DND-41 (cell line): ENCODE measurements around the gene IQGAP2.

Experiments
- CTCF ChIP-seq: IDR thresholded peaks from 2 replicates; pipeline ENCODE4 v1.5.1; 2012; ENCODE audit warnings: borderline replicate concordance, low read length, moderate library complexity, mild to moderate bottlenecking; ENCODE audit not compliant: poor library complexity, severe bottlenecking; ENCODE audit errors: extremely low read depth
- EZH2 ChIP-seq: IDR thresholded peaks from 3 replicates; pipeline ENCODE4 v1.6.1; 2012; ENCODE audit warnings: borderline replicate concordance, low read depth, mild to moderate bottlenecking, moderate library complexity, low read length, inconsistent platforms; ENCODE audit not compliant: severe bottlenecking

- TF ChIP-seq CTCF (no peak), EZH2 (no peak)
Observed at GRCh38 chr5:76385540-76385939, 17.5 kb upstream of the IQGAP2 start.
